DMS 273 (cell line): ENCODE data around the gene FAM171A2.

ENCODE experiments used
- DNase-seq: peaks from one replicate; lab custom pipeline; 2025; ENCODE audit not compliant: unreplicated experiment; lab: John Stamatoyannopoulos, UW

The FAM171A2 gene

GRCh38 chr17:44323359-44324091 lies 40.1 kb downstream of the FAM171A2 start:
- peak; percentile 61 for DNase-seq

- no peak for DNase-seq
Observed at GRCh38 chr17:44322236-44322895, 41.3 kb downstream of the FAM171A2 start.

- DNase-seq = no peak
Observed at GRCh38 chr17:44321246-44322120, 42.2 kb downstream of the FAM171A2 start.

GRCh38 chr17:44320066-44320465 lies 43.6 kb downstream of the FAM171A2 start:
- no peak for DNase-seq

GRCh38 chr17:44318077-44318892 lies 45.4 kb downstream of the FAM171A2 start:
- peak; percentile 52 for DNase-seq

GRCh38 chr17:44317545-44317944 lies 46.1 kb downstream of the FAM171A2 start:
- DNase-seq = no peak

GRCh38 chr17:44315760-44316731 lies 47.6 kb downstream of the FAM171A2 start:
- no peak for DNase-seq

GRCh38 chr17:44314869-44315661 lies 48.6 kb downstream of the FAM171A2 start:
- DNase-seq = peak; percentile 63

- peak; percentile 32 for DNase-seq
Observed at GRCh38 chr17:44314524-44314868, 49.2 kb downstream of the FAM171A2 start.

- DNase-seq = no peak
Observed at GRCh38 chr17:44314031-44314430, 49.6 kb downstream of the FAM171A2 start.

GRCh38 chr17:44312396-44313104 lies 51.1 kb downstream of the FAM171A2 start:
- no peak for DNase-seq

GRCh38 chr17:44311562-44312181 lies 52.0 kb downstream of the FAM171A2 start:
- DNase-seq = peak; percentile 47

GRCh38 chr17:44310609-44311376 lies 52.9 kb downstream of the FAM171A2 start:
- DNase-seq = peak; percentile 37

- DNase-seq = no peak
Observed at GRCh38 chr17:44310188-44310587, 53.5 kb downstream of the FAM171A2 start.

GRCh38 chr17:44309472-44309871 lies 54.2 kb downstream of the FAM171A2 start:
- DNase-seq = peak; percentile 27

GRCh38 chr17:44308865-44309264 lies 54.8 kb downstream of the FAM171A2 start:
- peak; percentile 39 for DNase-seq

- peak; percentile 97 for DNase-seq
Observed at GRCh38 chr17:44308320-44308818, 55.3 kb downstream of the FAM171A2 start, which contains the start of gene RUNDC3A. RUNDC3A (plus strand) TSS chr17:44308601; CDS start chr17:44308833, 232 bp downstream.
